Peyer's patch (tissue), 4 donors: ENCODE results near the gene RUVBL2. TPM values are rescaled to one million over a fixed set of nuclear protein-coding genes. Genes with fewer than 3 reads are reported as not detected.
A peak's percentile ranks its signal among the peaks of the same experiment; 100 is the strongest.
"Not testable (repeated sequence)": the region's sequence is repeated elsewhere in the genome, so short reads cannot be mapped to it uniquely, and the experiment has no call there.

Experiments used
- DNase-seq, 3 donors: peaks; one replicate each; pipeline ENCODE4 v3.0.0-alpha.2; 2017 to 2019
- H3K27ac ChIP-seq, 4 donors: fragments of 200-600 bp; sonication (generic); one replicate each; pipeline ENCODE4 v1.5.1; 2016 to 2019
- H3K27me3 ChIP-seq, 2 donors: fragments of 200-600 bp; sonication (generic); one replicate each; pipeline ENCODE4 v1.5.1; 2019
- H3K36me3 ChIP-seq, 3 donors: fragments of 200-600 bp; sonication (generic); one replicate each; pipeline ENCODE4 v1.5.1; 2016 to 2019
- H3K4me1 ChIP-seq, 4 donors: fragments of 200-600 bp; sonication (generic); one replicate each; pipeline ENCODE4 v1.5.1; 2016 to 2019
- H3K4me3 ChIP-seq, 4 donors: fragments of 200-600 bp; sonication (generic); 1 replicate in 3 of 4; 2 replicates in 1 of 4; pipeline ENCODE4 v1.5.1; 2016 to 2019; ENCODE audit warnings: mild to moderate bottlenecking in 1 of 4
- H3K9me3 ChIP-seq, 4 donors: fragments of 200-600 bp; sonication (generic); one replicate each; pipeline ENCODE4 v1.5.1; 2016 to 2019; ENCODE audit warnings: mild to moderate bottlenecking in 1 of 4
- CTCF ChIP-seq, 6 experiments: fragments of 450-650 bp in 4 of 6; fragments of 200-600 bp in 2 of 6; sonication (generic) in 1 of 6; IDR thresholded peaks; one replicate each; pipeline ENCODE4 v1.5.1; 2017 to 2019; ENCODE audit warnings: antibody characterized with exemption in 6 of 6, mild to moderate bottlenecking in 3 of 6, moderate library complexity in 1 of 6
- POLR2A ChIP-seq, 2 donors: fragments of 450-650 bp; IDR thresholded peaks; one replicate each; pipeline ENCODE4 v1.5.1; 2017; ENCODE audit warnings: antibody characterized with exemption in 2 of 2, mild to moderate bottlenecking in 2 of 2, moderate library complexity in 2 of 2
- total RNA-seq, 4 donors: library from RNA; depleted of rRNA; stranded (reverse); fragments of >200 nt; gene quantifications; one replicate each; pipeline ENCODE4 v1.1.0, GENCODE V29; 2016

Gene RUVBL2
- total RNA-seq, 4 donors from 2014 or later, result 34.2 to 111 (median 42.8) TPM

GRCh38 chr19:49016067-49016839 lies 22.6 kb downstream of the RUVBL2 start:
- Histone ChIP-seq H3K27me3 (peaks cover 0 to 4% of the 10 kb centered on the region in 2 donors), H3K4me1 (peaks cover 0 to 26% (median 9%) of the 10 kb centered on the region in 4 donors), H3K27ac (no peak overlapping the region), H3K36me3 (peaks cover 0 to 16% (median 0%) of the 10 kb centered on the region in 3 donors), H3K9me3 (no peaks in the 10 kb centered on the region), H3K4me3 (no peak overlapping the region)
- no peak for TF ChIP-seq CTCF (IDR thresholded peaks at IDR 0.05)
- no peak for TF ChIP-seq POLR2A (IDR thresholded peaks at IDR 0.05)
- DNase-seq, result no peak

- no peak for DNase-seq
- Histone ChIP-seq H3K4me3 (peak within 1 kb of the TSS; percentile 35 to 63 (median 56)), H3K27ac (peak within 1 kb of the TSS in 3 of 4 donors; percentile 4 to 64 (median 51)), H3K36me3 (peaks cover 0 to 7% (median 0%) of the 10 kb centered on the region in 3 donors), H3K27me3 (peaks cover 0 to 4% of the 10 kb centered on the region in 2 donors), H3K4me1 (peaks cover 0 to 26% (median 9%) of the 10 kb centered on the region in 4 donors), H3K9me3 (no peaks in the 10 kb centered on the region)
- no peak for TF ChIP-seq CTCF (IDR thresholded peaks at IDR 0.05)
- TF ChIP-seq POLR2A (IDR thresholded peaks at IDR 0.05), result no peak
These were observed 23.5 kb downstream of the RUVBL2 start, which contains the start of gene LHB for GRCh38 chr19:49017041-49017665. Gene LHB, minus strand, starts transcription at chr19:49017091. Its CDS starts 10 bp downstream, at chr19:49017081.

- peak; percentile 49 to 84 (median 75) for DNase-seq
- H3K4me3 ChIP-seq, result peak overlapping the region; percentile 35 to 63 (median 56)
- H3K27ac ChIP-seq, result peak overlapping the region in 3 of 4 donors; percentile 4 to 64 (median 51)
- no peaks in the 10 kb centered on the region for H3K9me3 ChIP-seq
- H3K27me3 ChIP-seq, result peaks cover 0 to 4% of the 10 kb centered on the region in 2 donors
- peaks cover 0 to 4% (median 0%) of the 10 kb centered on the region in 3 donors for H3K36me3 ChIP-seq
- H3K4me1 ChIP-seq, result peaks cover 0 to 26% (median 9%) of the 10 kb centered on the region in 4 donors
- TF ChIP-seq CTCF (IDR thresholded peaks at IDR 0.05) (peak; percentile 36 to 55 (median 46)), POLR2A (IDR thresholded peaks at IDR 0.05) (peak in 1 of 2 donors; percentile 55)
These were observed 24.1 kb downstream of the RUVBL2 start for GRCh38 chr19:49017666-49018351.

GRCh38 chr19:49018388-49019241 lies 24.9 kb downstream of the RUVBL2 start:
- H3K4me1 ChIP-seq, result peaks cover 0 to 26% (median 9%) of the 10 kb centered on the region in 4 donors
- H3K9me3 ChIP-seq, H3K27me3 ChIP-seq, H3K36me3 ChIP-seq: not testable (repeated sequence)
- DNase-seq, result peak in 2 of 3 donors; percentile 44 to 55
- H3K27ac ChIP-seq, result peak overlapping the region in 1 of 4 donors; percentile 64
- H3K4me3 ChIP-seq, result peak overlapping the region; percentile 35 to 63 (median 56)

GRCh38 chr19:49019242-49019932 lies 25.7 kb downstream of the RUVBL2 start:
- peak; percentile 71 to 89 (median 87) for DNase-seq
- Histone ChIP-seq H3K27me3 (peaks cover 0 to 4% of the 10 kb centered on the region in 2 donors), H3K36me3 (peaks cover 0 to 4% (median 0%) of the 10 kb centered on the region in 3 donors), H3K9me3 (no peaks in the 10 kb centered on the region), H3K27ac (no peak overlapping the region), H3K4me1 (peaks cover 0 to 26% (median 9%) of the 10 kb centered on the region in 4 donors), H3K4me3 (peak overlapping the region; percentile 35 to 63 (median 56))
- peak; percentile 11 to 33 for TF ChIP-seq POLR2A (IDR thresholded peaks at IDR 0.05)
- peak in 1 of 6 experiments; percentile 8 for TF ChIP-seq CTCF (IDR thresholded peaks at IDR 0.05)
